Ovary (tissue), 9 donors: ENCODE results near the gene SCNM1. TPM values are rescaled to one million over a fixed set of nuclear protein-coding genes. Genes with fewer than 3 reads are reported as not detected.
"Not testable (repeated sequence)": the region's sequence is repeated elsewhere in the genome, so short reads cannot be mapped to it uniquely, and the experiment has no call there.

Experiments used
- DNase-seq, 5 donors: peaks; one replicate each; pipeline ENCODE4 v3.0.0-alpha.2; 2019 to 2020
- H3K27ac ChIP-seq, 2 donors: fragments of 200-600 bp; one replicate each; pipeline versions ENCODE4 v1.5.1 to v1.8.0; 2019 to 2022
- H3K27me3 ChIP-seq: fragments of 200-600 bp; one replicate; pipeline ENCODE4 v1.8.0; 2022
- H3K36me3 ChIP-seq: fragments of 200-600 bp; sonication (generic); one replicate; pipeline ENCODE4 v1.5.1; 2019
- H3K4me1 ChIP-seq: one replicate; pipeline ENCODE4 v1.8.1; 2013; ENCODE audit warnings: mild to moderate bottlenecking, moderate library complexity; ENCODE audit not compliant: insufficient read depth
- H3K4me3 ChIP-seq: fragments of 200-600 bp; sonication (generic); one replicate; pipeline ENCODE4 v1.5.1; 2017
- H3K9me3 ChIP-seq, 2 donors: fragments of 200-600 bp in 1 of 2; sonication (generic) in 1 of 2; one replicate each; pipeline versions ENCODE4 v1.5.1 to v1.8.1; 2013 to 2019; ENCODE audit warnings: mild to moderate bottlenecking in 1 of 2, moderate library complexity in 1 of 2
- CTCF ChIP-seq, 3 donors: fragments of 450-650 bp in 2 of 3; fragments of 200-600 bp in 1 of 3; IDR thresholded peaks; one replicate each; pipeline versions ENCODE4 v1.5.1 to v1.8.0; 2016 to 2022; ENCODE audit warnings: antibody characterized with exemption in 3 of 3, mild to moderate bottlenecking in 1 of 3
- EP300 ChIP-seq: sonication (generic); formaldehyde crosslinking; IDR thresholded peaks from one replicate; pipeline ENCODE4 v1.6.1; 2017; ENCODE audit warnings: antibody characterized with exemption
- POLR2A ChIP-seq: fragments of 450-650 bp; IDR thresholded peaks from one replicate; pipeline ENCODE4 v1.6.1; 2017; ENCODE audit warnings: antibody characterized with exemption, mild to moderate bottlenecking, moderate library complexity
- WGBS, 3 donors: extraction: QIAGEN DNeasy Blood & Tissue Kit in 1 of 3; methylation state at CpG; one replicate each; pipeline versions ENCODE4 v1.1.5 to v1.1.7; 2013 to 2017; 5-methylcytosine and 5-hydroxymethylcytosine counted together
- intact Hi-C, 4 donors: fragments of 100-400 bp; cut with DNase I; formaldehyde crosslinking; loops; one replicate each; pipeline versions ENCODE4 v1.11.0 to v1.15.1; 2022 to 2023
- polyA plus RNA-seq, 2 donors: library from polyadenylated mRNA; stranded (reverse); fragments of 200-250 nt in 1 of 2; fragments of 350-450 nt in 1 of 2; fragmentation: Illumina TruSeq in 1 of 2; extraction: RNeasy Lipid Tissue Mini Kit (QIAGEN cat#74804) in 1 of 2; gene quantifications; one replicate each; pipeline ENCODE4 v1.2.3, GENCODE V29; 2013 to 2014
- total RNA-seq, 7 donors: library from RNA; depleted of rRNA in 2 of 7; stranded (reverse); fragments of >200 nt in 2 of 7; fragmentation: NEBNext Ultra II Directional in 3 of 7; extraction: Animal tissue kit (Norgen Biotek cat#: 25700) in 3 of 7; gene quantifications; one replicate each; pipeline versions ENCODE4 v1.1.0 to v1.2.4, GENCODE V29; 2016 to 2023
- donor health status: DM: no; HTN: no; CAD: no; lungs with moderate emphysema.
- donor health status: DM: no; HTN: no; CAD: no.
- donor health status: Bipolar disorder and iron deficiency.
- donor health status: DM: yes; HTN: yes; CAD: no.
- donor health status: DM: no; HTN: no; CAD: no.
- donor health status: DM: yes; HTN: yes; CAD: no.

The SCNM1 gene
- total and polyA plus RNA-seq, 9 donors = 18.6 to 38.9 (median 27.4) TPM

- Histone ChIP-seq H3K4me3 (no peak overlapping the region), H3K27me3 (no peaks in the 10 kb centered on the region), H3K9me3 (no peaks in the 10 kb centered on the region), H3K27ac (no peak overlapping the region), H3K4me1 (no peaks in the 10 kb centered on the region), H3K36me3 (no peaks in the 10 kb centered on the region)
- no peak for DNase-seq
- intact Hi-C loops = no loop called here
- WGBS, 3 donors = 89 to 90% (median 89%) methylated on average over 17 of the region's 17 CpGs
- TF ChIP-seq POLR2A = no peak
- no peak for TF ChIP-seq CTCF (IDR thresholded peaks at IDR 0.05)
- TF ChIP-seq EP300 = no peak
These were observed 10.6 kb downstream of the SCNM1 start for GRCh38 chr1:151176514-151177045.

GRCh38 chr1:151184211-151184610 lies 18.3 kb downstream of the SCNM1 start:
- Histone ChIP-seq H3K36me3 (no peaks in the 10 kb centered on the region), H3K27me3 (no peaks in the 10 kb centered on the region), H3K9me3 (no peaks in the 10 kb centered on the region), H3K4me1 (peaks cover 5% of the 10 kb centered on the region), H3K4me3 (no peak overlapping the region), H3K27ac (no peak overlapping the region)
- no peak for TF ChIP-seq POLR2A
- no peak for TF ChIP-seq EP300
- DNase-seq = no peak
- WGBS, 3 donors = 90 to 93% (median 90%) methylated on average over 10 of the region's 10 CpGs
- intact Hi-C loops = no loop called here

DNA sequence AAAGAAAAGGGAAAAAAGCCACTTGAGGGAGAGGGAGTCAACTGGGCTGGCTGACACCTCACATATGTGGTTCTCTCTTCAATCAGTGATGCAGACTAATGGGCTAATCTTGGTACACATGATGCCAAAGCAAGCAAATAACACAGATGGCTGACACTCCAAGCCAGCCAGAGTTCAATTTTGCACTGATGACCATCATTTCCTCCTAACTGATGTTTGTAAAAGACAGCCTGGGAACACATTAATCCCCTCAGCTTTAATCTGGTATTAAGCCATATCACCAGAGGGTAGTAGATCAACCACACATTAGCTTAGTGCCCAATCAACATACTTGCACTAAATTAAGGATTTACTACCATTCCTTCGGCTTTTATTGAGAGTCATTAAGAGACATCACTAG lies 21.3 kb downstream of the SCNM1 start:
- Histone ChIP-seq H3K27ac (no peak overlapping the region), H3K4me1 (peaks cover 6% of the 10 kb centered on the region), H3K27me3 (no peaks in the 10 kb centered on the region), H3K9me3 (no peaks in the 10 kb centered on the region), H3K36me3 (no peaks in the 10 kb centered on the region), H3K4me3 (no peak overlapping the region)
- intact Hi-C loops = no loop called here
- TF ChIP-seq CTCF (IDR thresholded peaks at IDR 0.05) = no peak
- TF ChIP-seq EP300 = no peak
- TF ChIP-seq POLR2A = no peak
- WGBS, 3 donors = 78 to 92% (median 78%) methylated on average over 1 of the region's 1 CpG
- no peak for DNase-seq

DNA sequence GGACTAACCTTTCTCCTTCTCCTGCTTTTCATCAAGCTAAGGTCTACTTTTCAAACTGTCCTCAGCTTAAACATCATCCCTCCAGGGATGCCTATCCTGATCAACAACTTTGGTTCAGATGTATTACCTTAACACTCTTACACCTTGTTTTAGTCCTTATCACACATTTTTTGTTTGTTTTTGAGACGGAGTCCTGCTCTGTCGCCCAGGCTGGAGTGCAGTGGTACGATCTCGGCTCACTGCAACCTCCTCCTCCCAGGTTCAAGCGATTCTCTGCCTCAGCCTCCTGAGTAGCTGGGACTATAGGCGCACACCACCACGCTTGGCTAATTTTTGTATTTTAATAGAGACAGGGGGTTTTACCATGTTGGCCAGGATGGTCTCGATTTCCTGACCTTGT lies 22.7 kb downstream of the SCNM1 start:
- H3K36me3 ChIP-seq, H3K4me1 ChIP-seq, intact Hi-C loops, H3K27me3 ChIP-seq, H3K9me3 ChIP-seq, H3K27ac ChIP-seq: not testable (repeated sequence)
- H3K4me3 ChIP-seq = peak overlapping the region; percentile 98
- WGBS, 3 donors = 51 to 65% (median 62%) methylated on average over 8 of the region's 8 CpGs
- DNase-seq = peak in 1 of 5 donors; percentile 12

- DNase-seq = peak; percentile 74 to 85 (median 82)
- peak within 1 kb of the TSS; percentile 98 for H3K4me3 ChIP-seq
- 0 to 1% (median 0%) methylated on average over 42 of the region's 42 CpGs for WGBS, 3 donors
- TF ChIP-seq EP300 (no peak), POLR2A (peak; percentile 43), CTCF (IDR thresholded peaks at IDR 0.05) (peak in 2 of 3 donors; percentile 30 to 63)
- H3K36me3 ChIP-seq = no peaks in the 10 kb centered on the region
- H3K4me1 ChIP-seq = peaks cover 6% of the 10 kb centered on the region
- H3K27ac ChIP-seq = peak within 1 kb of the TSS; percentile 42 to 52
- no peaks in the 10 kb centered on the region for H3K27me3 ChIP-seq
- intact Hi-C loops = loop anchor here in 3 of 4 donors (5.0 to 10.0 kb wide), 3 partner anchors 62 to 135 kb away; partner anchors contain the start of genes PSMD4 (in 2 of the 3) and PI4KB (in 1 of the 3)
- H3K9me3 ChIP-seq = no peaks in the 10 kb centered on the region
These were observed 23.9 kb downstream of the SCNM1 start, which contains the start of gene VPS72 for GRCh38 chr1:151189637-151190445. Gene VPS72, minus strand, starts transcription at chr1:151190197. Its CDS starts 76 bp downstream, at chr1:151190121.
